ENCODE measurements around the gene PTPRT. TPM values are rescaled to one million over a fixed set of nuclear protein-coding genes. Genes with fewer than 3 reads are reported as not detected.

The PTPRT gene
- total RNA-seq, 1 experiment from 2014 or later: 0.20 TPM

DNA sequence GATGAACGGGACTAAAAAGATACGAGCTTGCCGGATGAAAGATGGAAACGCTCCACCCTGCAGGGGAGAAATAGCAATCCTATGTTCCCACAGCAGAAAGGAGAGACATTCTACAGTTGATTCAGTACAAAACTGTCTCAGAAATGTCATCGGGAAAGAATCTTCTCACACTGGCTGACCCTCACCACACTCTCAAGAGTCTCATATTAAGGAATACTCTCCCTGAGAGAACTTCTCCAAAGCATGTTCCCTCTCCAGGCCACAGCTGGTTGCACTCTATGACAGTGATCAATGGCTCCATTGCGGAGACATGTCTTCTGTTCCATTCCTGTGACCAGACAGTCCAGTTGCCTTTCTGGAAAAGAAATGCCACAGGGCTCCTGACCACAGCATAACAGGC lies 813.6 kb downstream of the PTPRT start:
- peaks cover 17% of the 10 kb centered on the region for H3K27me3 Mint-ChIP-seq (ENCODE audit: insufficient read depth, unreplicated experiment)
- H3K27me3 ChIP-seq (replicated peaks; ENCODE audit: control insufficient read depth, insufficient read depth, low read length): peaks cover 2% of the 10 kb centered on the region; the same call in 1 of the 2 replicates
- CTCF ChIA-PET: no interaction called here
- intact Hi-C loops (cut with micrococcal nuclease; ENCODE audit: unreplicated experiment): no loop called here
- no peaks in the 10 kb centered on the region for H3K9me3 Mint-ChIP-seq (ENCODE audit: unreplicated experiment)
- no peaks in the 10 kb centered on the region for H3K4me1 Mint-ChIP-seq (ENCODE audit: low read depth, unreplicated experiment)
- H3K36me3 ChIP-seq (ENCODE audit: control insufficient read depth, insufficient read depth, low read length): no peaks in the 10 kb centered on the region
- DNase-seq: no peak
- BruUV-seq (replicated peaks): no TSS peak
- no peak overlapping the region for H3K27ac Mint-ChIP-seq (ENCODE audit: unreplicated experiment)
- H3K4me3 ChIP-seq (ENCODE audit: low read depth, low read length): no peak overlapping the region
- no peaks in the 10 kb centered on the region for H3K4me1 ChIP-seq
- TF ChIP-seq CTCF (IDR thresholded peaks at IDR 0.05; ENCODE audit: insufficient read depth in 1 of 2, low read depth in 1 of 2, low read length in 1 of 2, severe bottlenecking in 1 of 2, unreplicated experiment in 1 of 2): no peak
- H3K36me3 Mint-ChIP-seq (ENCODE audit: insufficient read depth, unreplicated experiment): no peaks in the 10 kb centered on the region
- H3K9me3 ChIP-seq: no peaks in the 10 kb centered on the region
- POLR2A ChIA-PET: no interaction called here
- H3K4me3 Mint-ChIP-seq (ENCODE audit: unreplicated experiment): no peak overlapping the region

DNA sequence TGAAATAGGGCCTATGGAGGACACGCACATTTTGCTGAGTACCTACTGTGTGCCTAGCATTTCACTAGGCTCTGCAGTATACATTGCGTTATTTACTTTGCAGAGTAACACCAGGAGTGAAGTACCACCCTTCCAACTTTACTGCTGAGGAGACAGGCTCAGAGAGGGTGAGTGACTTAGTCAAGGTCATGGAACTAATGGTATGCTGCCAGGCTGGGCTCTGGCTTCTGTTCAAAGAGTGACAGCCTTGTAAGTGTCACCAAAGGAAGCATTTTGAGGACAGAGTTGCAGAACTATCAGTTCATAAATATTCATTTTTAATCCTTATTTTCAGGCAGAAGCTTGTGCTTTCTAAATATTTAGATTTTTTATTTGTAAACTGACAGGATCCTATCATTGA lies 816.7 kb downstream of the PTPRT start:
- Histone ChIP-seq H3K27me3 (replicated peaks; ENCODE audit: control insufficient read depth, insufficient read depth, low read length) (peaks cover 2% of the 10 kb centered on the region; the same call in 1 of the 2 replicates), H3K4me1 (no peaks in the 10 kb centered on the region), H3K36me3 (ENCODE audit: control insufficient read depth, insufficient read depth, low read length) (no peaks in the 10 kb centered on the region), H3K4me3 (ENCODE audit: low read depth, low read length) (no peak overlapping the region), H3K9me3 (no peaks in the 10 kb centered on the region)
- Mint-ChIP-seq H3K4me3 (ENCODE audit: unreplicated experiment) (no peak overlapping the region), H3K4me1 (ENCODE audit: low read depth, unreplicated experiment) (no peaks in the 10 kb centered on the region), H3K27me3 (ENCODE audit: insufficient read depth, unreplicated experiment) (peaks cover 22% of the 10 kb centered on the region), H3K9me3 (ENCODE audit: unreplicated experiment) (no peaks in the 10 kb centered on the region), H3K36me3 (ENCODE audit: insufficient read depth, unreplicated experiment) (no peaks in the 10 kb centered on the region), H3K27ac (ENCODE audit: unreplicated experiment) (no peak overlapping the region)
- intact Hi-C loops (cut with micrococcal nuclease; ENCODE audit: unreplicated experiment): no loop called here
- no peak for DNase-seq
- no TSS peak for BruUV-seq (replicated peaks)
- POLR2A ChIA-PET: no interaction called here
- TF ChIP-seq CTCF (IDR thresholded peaks at IDR 0.05; ENCODE audit: insufficient read depth in 1 of 2, low read depth in 1 of 2, low read length in 1 of 2, severe bottlenecking in 1 of 2, unreplicated experiment in 1 of 2): no peak
- CTCF ChIA-PET: no interaction called here

- BruUV-seq (replicated peaks): no TSS peak
- Histone ChIP-seq H3K9me3 (no peaks in the 10 kb centered on the region), H3K4me1 (no peaks in the 10 kb centered on the region), H3K4me3 (ENCODE audit: low read depth, low read length) (no peak overlapping the region), H3K36me3 (ENCODE audit: control insufficient read depth, insufficient read depth, low read length) (no peaks in the 10 kb centered on the region), H3K27me3 (replicated peaks; ENCODE audit: control insufficient read depth, insufficient read depth, low read length) (no peaks in the 10 kb centered on the region)
- no peak overlapping the region for H3K27ac Mint-ChIP-seq (ENCODE audit: unreplicated experiment)
- peaks cover 24% of the 10 kb centered on the region for H3K27me3 Mint-ChIP-seq (ENCODE audit: insufficient read depth, unreplicated experiment)
- H3K4me1 Mint-ChIP-seq (ENCODE audit: low read depth, unreplicated experiment): no peaks in the 10 kb centered on the region
- H3K9me3 Mint-ChIP-seq (ENCODE audit: unreplicated experiment): no peaks in the 10 kb centered on the region
- no peak for TF ChIP-seq CTCF (IDR thresholded peaks at IDR 0.05; ENCODE audit: insufficient read depth in 1 of 2, low read depth in 1 of 2, low read length in 1 of 2, severe bottlenecking in 1 of 2, unreplicated experiment in 1 of 2)
- H3K4me3 Mint-ChIP-seq (ENCODE audit: unreplicated experiment): no peak overlapping the region
- no peak for DNase-seq
- ChIA-PET POLR2A (no interaction called here), CTCF (no interaction called here)
- intact Hi-C loops (cut with micrococcal nuclease; ENCODE audit: unreplicated experiment): no loop called here
- H3K36me3 Mint-ChIP-seq (ENCODE audit: insufficient read depth, unreplicated experiment): no peaks in the 10 kb centered on the region
These were observed 819.6 kb downstream of the PTPRT start for GRCh38 chr20:42370075-42370474.
